Measurements from ENCODE around the gene ARL5C.

ARL5C gene, protein sequence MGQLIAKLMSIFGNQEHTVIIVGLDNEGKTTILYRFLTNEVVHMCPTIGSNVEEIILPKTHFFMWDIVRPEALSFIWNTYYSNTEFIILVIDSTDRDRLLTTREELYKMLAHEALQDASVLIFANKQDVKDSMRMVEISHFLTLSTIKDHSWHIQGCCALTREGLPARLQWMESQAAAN

DNA sequence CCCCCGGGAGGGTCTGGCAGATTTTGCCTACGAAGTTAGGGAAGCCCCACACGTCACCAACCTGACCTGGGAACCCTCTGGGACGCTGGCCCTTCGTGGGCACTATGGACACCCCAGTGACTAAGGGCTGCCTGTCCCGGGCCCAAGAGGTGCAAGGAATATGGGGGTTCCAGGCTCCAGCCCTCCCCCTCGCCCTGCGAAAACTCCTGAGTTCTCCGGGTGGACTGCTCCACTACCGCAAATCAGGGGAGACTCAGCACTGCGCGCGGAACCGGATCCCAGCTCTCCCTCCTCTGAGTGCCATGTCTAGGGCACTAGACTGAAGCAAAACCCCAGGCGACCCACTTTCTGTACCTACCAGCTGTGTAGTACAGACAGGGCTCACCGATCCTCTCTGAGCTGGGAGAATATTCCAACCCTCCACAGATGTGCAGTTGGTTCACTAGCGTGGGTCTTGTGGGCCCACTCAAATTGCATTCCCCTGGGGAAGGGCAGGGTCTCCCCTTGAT lies at the start of gene ARL5C:
Gene ARL5C (minus strand): TSS at position 321 of the 509 bp plus-strand sequence. CDS start 401 bp downstream, outside the sequence.
- no peak for DNase-seq (ENCODE audit: low spot score)

DNA sequence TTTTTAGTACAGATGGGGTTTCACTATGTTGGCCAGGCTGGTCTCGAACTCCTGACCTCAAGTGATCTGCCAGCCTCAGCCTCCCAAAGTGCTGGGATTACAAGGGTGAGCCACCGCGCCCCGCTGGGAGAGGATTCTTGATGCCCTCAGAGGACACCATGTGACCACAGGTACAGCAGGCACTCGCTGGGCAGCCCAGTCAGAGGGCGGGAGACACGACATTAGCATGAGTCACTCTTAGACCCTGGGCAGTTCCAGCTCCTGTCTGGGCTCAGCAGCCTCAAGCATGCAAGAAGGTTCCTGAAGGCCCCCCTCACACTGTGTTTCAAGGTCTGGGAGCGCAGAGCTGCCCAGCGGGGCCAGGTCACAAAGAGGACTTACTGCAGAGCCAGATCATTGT lies 47.9 kb upstream of the ARL5C start:
- no peak for DNase-seq (ENCODE audit: low spot score)

GRCh38 chr17:39212841-39213480 lies 47.0 kb upstream of the ARL5C start:
- no peak for DNase-seq (ENCODE audit: low spot score)

DNA sequence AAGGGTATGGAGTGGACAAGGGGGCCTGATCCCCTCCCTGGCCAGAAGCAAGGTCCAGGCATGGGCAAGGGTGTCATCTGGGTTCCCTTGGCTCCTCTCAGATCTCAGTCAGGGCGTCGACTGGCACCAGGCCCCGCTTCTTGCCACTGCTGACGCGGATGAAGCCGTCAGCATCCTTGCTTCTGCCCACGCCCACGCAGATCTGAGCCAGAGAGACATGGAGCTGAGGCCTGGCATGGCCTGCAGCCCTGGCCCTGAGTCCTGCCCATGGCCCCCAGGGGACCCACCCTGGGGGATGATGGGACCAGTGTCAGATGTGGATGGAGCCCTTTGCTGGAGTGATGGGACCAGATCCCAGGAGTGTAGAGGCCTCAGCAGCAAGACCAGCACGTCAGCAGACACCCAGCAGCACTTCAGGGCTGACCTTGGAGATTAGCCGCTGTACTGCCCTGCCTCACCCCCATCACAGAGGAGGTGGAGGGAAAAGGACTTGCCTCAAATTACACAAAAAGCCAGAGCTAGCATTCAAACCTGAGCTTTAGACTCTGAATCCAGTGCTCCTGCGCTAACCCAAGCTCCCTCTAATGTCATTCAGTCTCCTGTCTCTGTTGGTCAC lies 46.3 kb upstream of the ARL5C start:
- no peak for DNase-seq (ENCODE audit: low spot score)

DNA sequence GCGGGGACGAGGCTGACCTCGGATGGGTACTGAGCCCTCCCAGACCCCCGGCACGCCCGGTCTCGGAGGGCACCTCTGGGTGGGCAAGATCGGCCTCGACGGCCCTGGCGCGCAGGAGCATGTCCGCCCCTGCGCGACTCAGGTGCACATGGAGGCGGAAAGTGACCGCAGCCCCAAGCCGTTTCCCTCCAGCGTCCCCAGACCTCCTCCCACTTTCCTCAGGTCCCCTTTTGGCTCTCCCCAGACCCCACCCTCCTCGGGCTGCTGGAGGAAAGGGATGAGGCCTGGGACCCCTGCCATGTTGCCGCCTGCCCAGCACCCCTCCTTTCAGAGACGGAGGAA lies 44.1 kb upstream of the ARL5C start:
- DNase-seq (ENCODE audit: low spot score), result no peak

DNA sequence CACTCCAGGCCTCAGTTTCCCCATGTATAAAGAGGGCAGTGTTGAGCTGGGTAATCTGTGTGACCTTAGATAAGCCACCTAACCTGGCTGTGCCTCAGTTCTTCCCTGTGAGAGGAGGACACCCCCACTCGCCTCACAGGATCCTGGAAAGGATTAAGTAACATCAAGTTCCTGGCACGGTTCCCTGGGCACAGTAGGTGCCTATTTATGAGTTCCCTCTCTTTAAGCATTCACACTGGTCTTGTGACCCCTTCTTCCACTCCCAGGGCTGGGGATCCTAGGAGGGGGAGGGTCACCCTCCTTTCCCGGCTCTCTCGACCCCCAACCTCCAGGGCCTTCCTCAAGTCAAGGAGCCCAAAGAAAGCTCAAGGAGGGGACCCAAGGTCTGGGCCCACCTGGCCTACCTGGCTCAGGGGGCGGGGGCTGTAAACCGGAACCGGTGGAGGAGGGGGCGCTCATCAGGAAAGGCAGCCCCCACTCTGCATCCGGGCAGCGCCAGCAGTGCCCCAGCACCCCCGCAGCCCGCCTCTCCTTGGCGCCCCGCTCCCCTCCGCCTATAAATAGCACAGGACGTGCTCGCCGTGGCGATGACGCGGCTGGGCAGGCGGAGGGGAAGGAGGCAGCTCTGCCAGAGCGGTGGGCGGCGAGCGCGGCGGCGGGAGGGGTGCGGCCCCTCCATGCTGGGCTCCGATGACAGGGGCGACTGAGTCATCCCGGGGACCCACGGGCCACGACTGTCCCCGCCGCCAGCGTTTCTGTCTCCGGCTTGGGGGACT lies 43.5 kb upstream of the ARL5C start:
- DNase-seq (ENCODE audit: low spot score), result no peak

GRCh38 chr17:39208893-39209292 lies 42.9 kb upstream of the ARL5C start:
- no peak for DNase-seq (ENCODE audit: low spot score)

GRCh38 chr17:39208136-39208535 lies 42.2 kb upstream of the ARL5C start:
- no peak for DNase-seq (ENCODE audit: low spot score)

- no peak for DNase-seq (ENCODE audit: low spot score)
These were observed 39.2 kb upstream of the ARL5C start for GRCh38 chr17:39205112-39205526.

DNA sequence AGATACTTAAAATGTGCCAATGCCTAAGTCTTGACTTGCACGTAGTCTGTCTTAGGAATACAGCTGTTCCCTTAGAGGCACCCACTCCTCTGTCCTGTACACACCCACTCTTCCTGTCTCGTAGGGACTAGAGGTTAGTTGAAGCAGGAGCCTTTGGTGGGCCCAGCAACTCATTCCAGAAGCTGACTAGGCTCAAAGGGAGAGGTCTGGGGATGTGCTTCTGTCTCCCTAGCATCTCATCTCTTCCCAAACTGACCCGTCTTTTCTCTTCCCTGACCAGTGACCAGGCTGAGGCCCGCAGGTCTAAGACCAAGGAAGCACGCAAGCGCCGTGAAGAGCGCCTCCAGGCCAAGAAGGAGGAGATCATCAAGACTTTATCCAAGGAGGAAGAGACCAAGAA lies 38.3 kb upstream of the ARL5C start:
- DNase-seq (ENCODE audit: low spot score), result no peak

DNA sequence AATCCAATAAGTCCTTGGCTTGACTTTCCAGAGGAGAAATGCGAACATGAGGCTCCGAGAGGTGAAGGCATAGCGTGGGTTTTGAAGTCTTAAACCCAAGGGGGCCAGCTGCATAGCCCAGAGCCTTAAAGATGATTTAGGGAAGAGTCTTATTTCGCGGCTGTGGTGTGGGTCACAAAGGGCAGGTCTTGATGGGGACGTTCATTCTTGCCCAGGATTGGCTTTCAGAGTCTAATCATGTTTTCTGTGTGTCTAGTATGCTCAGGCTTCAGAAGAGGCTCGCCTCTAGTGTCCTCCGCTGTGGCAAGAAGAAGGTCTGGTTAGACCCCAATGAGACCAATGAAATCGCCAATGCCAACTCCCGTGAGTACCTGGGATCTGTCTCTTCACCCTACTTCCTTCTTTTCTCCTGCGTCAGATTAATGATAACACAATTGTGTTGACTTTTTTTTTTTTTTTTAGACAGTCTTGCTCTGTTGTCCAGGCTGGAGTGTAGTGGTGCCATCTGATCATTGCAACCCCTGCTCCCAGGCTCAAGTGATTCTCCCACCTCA lies 35.1 kb upstream of the ARL5C start:
- DNase-seq (ENCODE audit: low spot score), result peak; percentile 14

DNA sequence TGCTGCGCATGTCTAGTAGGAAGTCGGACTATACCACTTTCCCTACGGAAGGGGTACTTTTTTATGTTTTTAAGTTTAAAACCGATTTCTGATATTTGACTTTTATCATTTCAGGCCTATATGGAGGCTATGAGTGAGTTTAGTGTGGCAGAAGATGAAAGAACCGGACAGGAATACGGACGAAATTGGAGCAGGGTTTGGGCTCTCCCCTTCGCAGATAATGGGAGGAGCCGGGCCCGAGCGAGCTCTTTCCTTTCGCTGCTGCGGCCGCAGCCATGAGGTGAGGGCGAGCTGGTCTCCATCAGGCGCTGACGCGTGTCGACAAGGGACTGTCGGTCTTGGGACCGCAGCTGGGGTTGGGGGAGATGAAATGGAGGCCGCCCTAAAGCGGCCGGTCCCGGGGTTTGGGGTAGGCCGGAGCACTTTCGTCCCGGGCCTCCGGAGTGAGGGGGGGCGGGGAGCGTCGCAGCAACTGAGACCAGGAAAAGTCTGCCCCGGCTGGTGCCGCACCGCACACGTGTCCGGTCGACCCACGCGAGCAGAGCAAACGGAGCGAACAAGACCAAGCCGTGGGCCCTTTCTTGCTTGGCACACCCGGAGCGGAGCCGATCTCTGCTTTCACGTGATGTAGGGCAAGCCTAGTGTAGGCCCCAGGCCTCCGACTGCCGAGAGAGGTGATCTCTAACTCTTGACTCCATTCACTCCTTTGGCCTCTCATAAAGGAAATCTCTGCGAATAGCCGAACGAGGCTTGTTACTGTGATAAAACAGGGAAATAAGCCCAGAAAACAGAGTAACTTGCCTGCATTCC lies 34.3 kb upstream of the ARL5C start, which contains the start of gene RPL19:
Gene RPL19 (plus strand): TSS at position 214 of the 810 bp plus-strand sequence. CDS start 62 bp downstream, at position 276.
- no peak for DNase-seq (ENCODE audit: low spot score)

GRCh38 chr17:39199820-39200069 lies 33.8 kb upstream of the ARL5C start:
- peak; percentile 95 for DNase-seq (ENCODE audit: low spot score)

DNA sequence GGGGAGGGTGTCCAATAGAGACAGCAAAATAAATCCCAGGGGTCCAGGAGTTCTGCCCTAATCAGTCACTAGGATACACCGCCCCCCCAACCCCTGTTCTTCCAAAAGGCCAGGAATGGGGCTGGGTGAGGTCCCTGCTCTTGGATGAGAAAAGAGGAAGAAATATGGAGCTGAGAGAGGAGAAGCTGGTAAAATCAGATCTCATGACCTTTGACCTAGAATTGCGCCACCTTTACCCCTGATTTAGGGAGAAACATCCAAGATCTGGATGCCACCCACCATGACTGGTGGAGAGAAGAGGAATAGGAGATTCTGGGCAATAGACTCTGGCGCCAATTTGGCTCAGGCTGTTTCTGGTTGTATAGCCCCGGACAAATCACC lies 32.2 kb upstream of the ARL5C start:
- DNase-seq (ENCODE audit: low spot score), result no peak

DNA sequence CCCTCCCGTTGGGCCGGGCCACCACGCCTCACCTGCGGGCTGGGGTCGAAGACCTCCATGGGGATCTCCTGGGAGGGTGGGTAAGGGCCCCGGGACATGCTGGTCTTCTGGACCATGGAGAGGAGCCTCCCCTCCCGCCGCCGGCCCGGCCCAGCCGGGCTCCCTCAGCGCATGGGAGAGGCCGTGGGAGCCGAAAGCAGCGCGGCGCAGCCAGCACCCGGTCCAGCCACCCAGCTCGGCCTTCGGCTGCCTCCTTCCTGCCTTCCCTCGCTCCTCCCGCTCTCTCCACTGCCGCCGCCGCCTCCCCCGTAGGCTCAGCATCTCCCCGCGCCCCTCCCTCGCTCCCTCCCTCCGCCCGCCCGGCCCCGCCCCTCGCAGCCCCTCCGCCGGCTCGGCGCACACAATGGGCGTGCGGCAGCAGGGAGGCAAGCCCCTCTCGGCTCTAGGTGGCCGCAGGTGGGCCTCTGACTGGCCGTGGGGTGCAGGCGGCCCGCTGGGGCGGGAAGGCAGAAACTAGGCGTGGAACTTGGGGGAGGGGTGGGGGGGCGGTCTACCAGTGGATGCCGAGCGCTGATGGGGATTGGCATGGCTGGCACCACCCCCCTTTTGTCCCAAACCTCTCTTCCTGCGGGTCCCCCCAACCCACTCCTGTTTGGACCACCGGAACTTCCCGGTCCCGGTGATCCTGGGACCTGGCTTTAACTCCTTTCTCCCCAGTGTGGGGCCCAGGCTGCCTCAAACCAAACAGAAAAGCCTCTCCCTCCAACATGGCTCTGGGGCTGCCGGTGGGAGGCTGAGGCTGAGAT lies 31.6 kb upstream of the ARL5C start, which contains the start of gene CACNB1:
Gene CACNB1 (minus strand): TSS at position 290 of the 806 bp plus-strand sequence. CDS start 174 bp downstream, at position 116.
- no peak for DNase-seq (ENCODE audit: low spot score)

DNA sequence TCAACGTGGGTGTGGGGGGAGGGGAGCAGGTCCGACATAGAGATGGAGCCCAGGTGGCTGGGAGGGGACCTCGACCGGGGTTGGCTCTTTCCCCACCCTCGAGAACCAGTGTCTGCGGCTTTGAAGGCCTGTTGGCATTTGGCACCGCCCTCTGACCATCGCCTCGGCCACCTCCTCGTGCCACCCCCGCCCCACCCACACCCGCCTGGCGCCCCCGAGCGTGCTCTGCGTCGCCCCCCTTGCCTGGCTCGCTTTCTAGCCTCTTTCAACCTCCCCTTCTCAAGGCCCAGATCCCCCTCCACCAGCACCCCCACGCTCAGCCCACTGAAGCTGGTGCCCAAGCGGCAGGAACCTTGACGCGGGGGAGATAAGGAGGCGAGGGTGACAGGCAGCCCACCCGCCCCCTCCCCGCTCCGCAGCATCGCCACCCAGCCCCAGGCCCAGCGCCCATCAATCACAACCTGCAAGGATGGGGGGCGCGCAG lies 30.9 kb upstream of the ARL5C start:
- no peak for DNase-seq (ENCODE audit: low spot score)

DNA sequence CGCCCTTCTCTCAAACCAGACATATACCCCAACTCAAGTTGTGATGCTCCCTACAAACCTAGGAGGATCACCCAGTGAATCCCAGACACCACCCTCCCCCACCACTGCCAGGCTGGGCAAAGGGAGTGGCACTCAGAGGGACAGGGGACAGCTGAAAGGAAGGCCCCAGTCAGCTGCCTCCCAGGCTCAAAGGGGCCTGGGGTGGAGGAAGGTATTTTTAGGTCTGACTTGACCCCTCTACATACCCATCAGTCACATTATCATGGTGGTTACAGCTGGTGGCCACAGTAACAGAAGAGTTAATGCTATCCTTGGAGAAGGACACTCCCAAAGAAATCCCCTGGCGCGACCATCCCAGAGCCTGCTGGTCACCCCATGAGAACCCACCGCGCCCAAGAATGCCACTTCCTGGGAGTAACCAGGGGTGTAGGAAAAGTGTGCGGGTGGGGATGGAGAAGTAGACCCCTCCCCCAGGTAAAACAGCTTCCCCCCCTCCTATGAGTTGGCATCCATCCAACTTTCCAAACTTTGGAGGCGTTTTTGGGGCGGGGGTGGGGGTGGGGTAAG lies 30.4 kb upstream of the ARL5C start:
- DNase-seq (ENCODE audit: low spot score), result no peak

GRCh38 chr17:39195568-39196160 lies 29.7 kb upstream of the ARL5C start:
- no peak for DNase-seq (ENCODE audit: low spot score)

DNA sequence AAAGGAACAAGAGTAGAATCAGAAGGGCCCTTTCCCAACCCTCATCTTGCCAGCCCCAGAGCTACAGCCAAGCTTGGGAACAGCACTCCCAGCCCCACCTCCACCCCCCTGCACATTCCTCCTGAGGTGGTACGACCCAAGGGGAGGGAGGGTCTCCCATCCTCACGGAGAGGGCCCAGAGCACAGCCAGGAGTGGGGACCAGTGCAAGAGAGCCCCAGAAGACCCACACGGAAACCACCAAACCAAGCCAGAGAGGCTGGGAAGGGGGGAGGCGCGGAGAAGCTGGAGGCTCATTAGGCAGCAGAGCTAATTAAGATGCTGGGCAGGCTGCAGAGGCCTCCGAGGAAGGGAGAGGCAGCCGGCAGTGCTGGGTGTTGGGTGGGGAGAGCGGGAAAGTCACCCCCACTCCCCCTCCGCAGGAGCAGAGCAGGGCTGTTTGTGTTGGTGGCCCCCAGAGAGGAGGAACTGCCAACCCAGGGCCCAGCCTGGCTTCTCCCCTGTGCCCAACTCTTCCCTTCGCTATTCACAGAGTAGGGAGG lies 29.1 kb upstream of the ARL5C start:
- no peak for DNase-seq (ENCODE audit: low spot score)
